HG02885 (cell line): ENCODE results near the gene TTLL10.
"Not testable (repeated sequence)": the region's sequence is repeated elsewhere in the genome, so short reads cannot be mapped to it uniquely, and the experiment has no call there.

ENCODE experiments used
- ATAC-seq: cut with Tn5 transposase; IDR thresholded peaks from one replicate; pipeline ENCODE4 v1.9.1; 2021; ENCODE audit warnings: mild to moderate bottlenecking; ENCODE audit not compliant: unreplicated experiment, poor library complexity

The TTLL10 gene

DNA sequence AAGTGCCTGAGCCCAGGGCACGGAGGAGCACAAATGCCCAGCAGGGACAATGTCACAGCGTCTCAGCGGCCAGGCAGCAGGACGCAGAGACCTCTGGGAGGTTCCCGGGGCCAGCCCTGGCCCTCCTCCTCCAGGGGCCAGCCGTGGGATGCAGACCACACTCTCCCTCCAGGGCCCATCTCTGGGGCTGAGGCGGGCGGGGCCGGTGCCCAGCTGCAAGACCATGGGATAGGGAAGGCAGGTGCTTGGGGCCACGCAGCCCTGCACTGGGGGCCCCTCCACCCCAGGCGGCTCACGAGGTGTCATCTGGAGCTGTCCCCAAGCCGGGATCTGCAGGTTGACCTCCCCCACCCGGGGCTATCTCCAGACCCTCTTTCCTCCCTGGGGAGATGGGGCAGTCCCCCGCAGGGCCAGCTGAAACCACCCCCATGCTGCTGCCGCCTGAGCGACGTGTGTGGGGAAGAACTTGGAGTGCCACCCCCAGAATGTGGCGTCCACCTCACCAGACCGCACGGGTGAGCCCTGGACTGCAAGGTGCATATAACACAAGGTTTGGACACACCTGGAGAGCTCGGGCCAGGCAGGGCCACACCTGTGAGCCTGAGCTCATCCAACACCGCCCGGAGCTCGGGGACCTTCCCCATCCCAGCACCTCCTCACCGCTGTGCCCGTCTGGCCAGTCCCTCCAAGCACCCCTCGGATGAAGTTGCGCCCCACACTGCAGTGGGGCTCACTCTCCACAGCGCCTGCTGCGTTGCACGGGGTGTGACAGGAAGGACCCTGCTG lies 4.1 kb upstream of the TTLL10 start:
- ATAC-seq, result no peak

DNA sequence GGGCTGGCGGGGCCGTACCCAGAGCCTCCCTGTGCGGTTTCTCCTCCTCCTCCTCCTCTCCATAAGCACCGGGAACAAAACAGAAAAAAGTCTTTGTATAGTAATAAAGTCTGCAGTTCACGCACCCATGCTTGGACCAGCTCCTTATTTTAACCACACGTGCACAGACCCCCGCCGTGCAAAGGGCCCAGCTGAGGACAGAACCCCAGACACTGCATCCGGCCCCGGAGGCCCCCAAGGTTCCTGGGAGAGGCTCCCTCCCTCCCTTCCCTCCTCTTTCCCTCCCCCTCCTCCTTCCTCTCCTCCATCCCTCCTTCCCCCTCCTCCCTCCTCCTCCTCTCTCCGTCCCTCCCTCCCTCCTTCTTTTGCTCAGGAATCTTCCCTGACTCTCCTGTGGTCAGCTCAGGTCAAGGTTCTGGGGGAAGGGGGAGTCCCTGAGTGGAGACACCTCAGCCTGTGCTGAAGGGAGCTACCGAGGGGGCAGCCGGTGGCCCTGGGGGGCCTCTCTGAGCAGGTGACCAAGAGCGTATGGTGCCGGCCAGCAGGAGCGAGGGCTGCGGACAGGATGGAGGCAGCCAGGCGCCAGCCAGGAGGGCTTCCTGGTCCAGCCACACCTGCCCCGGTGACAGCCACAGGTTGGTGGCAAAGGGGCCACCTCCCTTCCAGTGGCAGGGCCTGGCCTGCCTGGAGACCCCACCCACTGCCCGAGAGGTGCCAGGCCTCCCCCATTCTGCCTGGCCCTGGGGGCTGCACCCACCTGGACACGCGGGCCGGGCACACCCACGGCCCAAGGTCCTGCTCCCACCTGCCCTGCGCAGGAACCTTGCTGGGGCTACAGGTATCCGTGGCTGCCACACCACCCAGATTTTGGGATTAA lies 3.2 kb upstream of the TTLL10 start:
- ATAC-seq, result no peak

DNA sequence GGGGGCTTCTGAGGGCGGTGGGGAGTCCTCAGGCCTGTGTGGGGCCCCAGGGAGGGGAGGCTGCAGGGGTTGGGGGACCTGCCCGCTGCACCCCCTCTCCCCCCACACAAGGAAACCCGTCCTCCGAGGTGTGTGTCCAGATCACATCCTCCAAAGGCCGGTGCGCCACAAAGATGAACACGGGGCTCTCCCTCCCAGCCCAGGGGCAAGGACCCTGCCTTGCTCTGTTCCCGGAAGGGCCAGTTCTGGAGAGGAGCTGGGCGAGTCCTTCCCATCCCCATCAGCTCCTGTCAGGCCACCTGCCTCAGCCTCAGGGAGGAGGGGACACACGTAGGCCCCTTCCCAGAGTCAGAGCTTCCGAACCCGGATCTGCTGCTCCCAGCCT lies 2.5 kb upstream of the TTLL10 start:
- ATAC-seq, result no peak

DNA sequence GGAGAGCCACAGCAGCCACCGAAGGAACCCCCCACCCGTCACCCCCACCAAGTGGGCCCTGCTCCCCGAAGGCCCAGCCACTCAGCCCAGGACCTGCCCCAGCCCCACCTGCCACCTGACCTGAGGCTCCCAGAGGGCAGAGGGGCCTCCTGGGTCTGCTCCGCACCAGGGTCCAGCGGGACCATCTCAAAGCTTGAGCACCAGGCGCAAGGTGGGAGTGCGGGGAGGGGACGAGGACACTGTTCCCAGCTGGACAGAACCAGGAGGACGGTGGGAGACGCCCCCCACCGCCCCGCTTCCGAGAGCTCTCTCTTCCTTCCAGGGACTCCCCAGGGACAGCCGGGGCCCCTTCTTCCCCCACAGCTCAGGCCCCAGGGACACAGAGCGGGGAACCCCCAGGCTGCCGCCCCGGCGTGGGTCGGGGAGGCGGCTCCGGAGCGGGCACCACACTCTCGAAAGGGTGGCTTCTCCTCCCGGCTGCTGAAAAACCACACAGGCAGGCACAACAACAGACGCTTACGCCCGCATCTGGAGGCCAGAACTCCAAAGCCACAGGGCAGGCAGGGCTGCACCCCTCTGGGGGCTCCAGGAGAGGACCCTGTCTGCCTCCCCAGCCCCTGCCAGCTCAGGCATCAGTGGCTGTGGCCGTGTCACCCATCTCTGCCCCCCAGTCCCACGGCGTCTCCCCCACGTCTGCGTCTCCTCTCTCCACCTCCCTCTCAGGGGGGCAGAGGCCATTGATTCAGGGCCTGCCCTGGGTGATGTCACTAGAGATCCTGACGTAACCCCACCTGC lies 1.9 kb upstream of the TTLL10 start:
- ATAC-seq, result no peak

DNA sequence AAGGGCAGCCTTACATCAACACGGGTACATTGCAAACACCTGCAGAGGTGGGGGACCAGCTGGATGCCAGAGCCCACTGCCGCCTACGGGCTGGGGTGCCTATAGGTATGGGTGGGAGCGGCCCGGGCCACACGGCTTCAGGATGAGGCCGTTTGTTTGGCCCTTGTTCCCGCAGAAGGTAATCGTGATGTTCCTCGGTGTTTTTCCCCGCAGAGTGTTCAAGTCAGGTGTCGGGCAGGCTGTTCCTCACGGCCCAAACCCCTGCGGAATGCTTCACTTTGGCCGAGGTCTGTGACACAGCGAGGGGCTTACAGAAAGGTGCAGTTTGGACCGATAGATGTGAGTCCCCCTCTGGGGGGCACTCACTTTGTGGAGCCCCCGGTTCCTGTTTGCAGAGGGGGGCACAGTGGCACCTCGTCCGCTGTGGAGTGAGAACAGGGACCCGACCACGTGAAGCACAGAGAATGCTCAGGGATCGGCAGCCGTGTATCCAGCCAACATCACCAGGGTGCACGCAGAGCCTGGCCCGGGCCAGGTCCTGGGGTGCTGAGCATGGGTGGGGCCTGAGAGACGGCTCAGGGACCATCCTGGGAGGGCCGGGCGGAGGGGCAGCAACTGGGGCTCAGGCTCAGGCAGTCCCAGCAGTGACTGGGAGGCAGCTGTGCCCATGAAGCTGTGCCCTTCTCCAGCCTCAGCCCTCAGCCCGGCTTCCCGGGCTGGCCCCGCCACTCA lies 453 bp upstream of the TTLL10 start:
- no peak for ATAC-seq

DNA sequence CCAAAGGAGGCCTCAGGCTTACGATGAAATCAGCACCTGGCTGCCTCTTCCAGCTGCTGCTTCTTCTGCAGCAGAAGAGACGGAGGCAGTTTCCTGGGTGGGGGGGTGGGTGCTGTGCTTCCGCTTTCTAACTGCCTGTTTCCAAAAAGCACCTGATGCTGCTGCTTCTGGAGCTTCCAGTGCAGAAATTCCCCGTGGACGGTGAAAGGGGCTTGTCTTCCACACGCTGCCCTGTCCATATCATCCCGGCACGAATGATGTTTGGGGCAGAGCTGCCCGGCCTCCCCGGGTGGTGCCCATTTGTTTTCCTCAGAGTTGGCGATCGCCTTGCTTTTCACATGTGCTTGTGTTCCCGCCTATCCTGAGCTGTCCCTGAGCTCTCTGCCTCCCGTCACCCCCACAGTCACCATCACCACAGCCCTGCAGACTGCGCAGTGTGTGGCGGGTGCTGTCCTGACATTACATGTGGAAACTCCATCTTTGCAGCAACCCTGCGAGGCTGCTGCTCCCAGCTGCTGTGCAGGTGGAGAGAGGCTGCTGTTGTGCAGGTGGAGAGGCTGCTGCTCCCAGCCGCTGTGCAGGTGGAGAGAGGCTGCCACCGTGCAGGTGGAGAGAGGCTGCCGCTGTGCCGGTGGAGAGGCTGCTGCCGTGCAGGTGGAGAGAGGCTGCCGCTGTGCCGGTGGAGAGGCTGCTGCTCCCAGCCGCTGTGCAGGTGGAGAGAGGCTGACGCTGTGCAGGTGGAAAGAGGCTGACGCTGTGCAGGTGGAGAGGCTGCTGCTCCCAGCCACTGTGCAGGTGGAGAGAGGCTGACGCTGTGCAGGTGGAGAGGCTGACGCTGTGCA lies 1.8 kb downstream of the TTLL10 start:
- ATAC-seq, result no peak

DNA sequence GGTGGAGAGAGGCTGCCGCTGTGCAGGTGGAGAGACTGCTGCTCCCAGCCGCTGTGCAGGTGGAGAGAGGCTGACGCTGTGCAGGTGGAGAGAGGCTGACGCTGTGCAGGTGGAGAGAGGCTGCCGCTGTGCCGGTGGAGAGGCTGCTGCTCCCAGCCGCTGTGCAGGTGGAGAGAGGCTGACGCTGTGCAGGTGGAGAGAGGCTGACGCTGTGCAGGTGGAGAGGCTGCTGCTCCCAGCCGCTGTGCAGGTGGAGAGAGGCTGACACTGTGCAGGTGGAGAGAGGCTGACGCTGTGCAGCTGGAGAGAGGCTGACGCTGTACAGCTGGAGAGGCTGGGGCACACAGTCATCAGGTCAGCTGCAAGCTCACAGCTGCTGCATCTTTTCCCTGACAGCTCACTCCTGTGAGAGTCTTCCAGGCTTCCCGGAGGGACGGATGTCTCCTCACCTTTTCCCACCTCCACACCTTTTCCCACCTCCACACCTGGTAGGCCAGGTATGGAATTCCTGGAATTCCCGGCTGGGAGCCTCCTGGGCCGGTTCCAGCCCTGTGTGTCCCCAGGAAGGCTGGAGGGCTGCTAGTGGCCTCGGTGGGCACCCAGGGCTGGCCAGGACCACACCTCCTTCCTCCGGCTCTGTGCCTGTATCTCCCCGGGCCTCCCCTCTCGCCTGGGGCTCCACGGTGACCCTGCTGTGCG lies 2.5 kb downstream of the TTLL10 start:
- ATAC-seq, result not testable (repeated sequence)

DNA sequence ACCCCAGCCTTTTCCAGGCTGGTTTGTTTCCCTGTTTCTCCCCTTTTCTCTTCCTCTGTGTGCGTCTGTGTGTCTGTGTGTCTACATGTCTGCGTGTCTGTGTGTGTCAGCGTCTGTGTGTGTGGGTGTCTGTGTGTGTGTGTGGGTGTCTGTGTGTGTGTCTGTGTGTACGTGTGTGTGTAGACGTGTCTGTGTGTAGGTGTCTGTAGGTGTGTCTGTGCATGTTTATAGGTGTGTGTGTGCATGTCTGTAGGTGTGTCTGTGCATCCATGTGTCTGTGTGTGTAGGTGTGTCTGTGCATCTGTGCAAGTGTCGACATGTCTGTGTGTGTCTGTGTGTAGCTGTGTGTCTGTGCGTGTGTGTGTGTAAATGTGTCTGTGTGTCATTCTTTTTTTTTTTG lies 3.3 kb downstream of the TTLL10 start:
- no peak for ATAC-seq

DNA sequence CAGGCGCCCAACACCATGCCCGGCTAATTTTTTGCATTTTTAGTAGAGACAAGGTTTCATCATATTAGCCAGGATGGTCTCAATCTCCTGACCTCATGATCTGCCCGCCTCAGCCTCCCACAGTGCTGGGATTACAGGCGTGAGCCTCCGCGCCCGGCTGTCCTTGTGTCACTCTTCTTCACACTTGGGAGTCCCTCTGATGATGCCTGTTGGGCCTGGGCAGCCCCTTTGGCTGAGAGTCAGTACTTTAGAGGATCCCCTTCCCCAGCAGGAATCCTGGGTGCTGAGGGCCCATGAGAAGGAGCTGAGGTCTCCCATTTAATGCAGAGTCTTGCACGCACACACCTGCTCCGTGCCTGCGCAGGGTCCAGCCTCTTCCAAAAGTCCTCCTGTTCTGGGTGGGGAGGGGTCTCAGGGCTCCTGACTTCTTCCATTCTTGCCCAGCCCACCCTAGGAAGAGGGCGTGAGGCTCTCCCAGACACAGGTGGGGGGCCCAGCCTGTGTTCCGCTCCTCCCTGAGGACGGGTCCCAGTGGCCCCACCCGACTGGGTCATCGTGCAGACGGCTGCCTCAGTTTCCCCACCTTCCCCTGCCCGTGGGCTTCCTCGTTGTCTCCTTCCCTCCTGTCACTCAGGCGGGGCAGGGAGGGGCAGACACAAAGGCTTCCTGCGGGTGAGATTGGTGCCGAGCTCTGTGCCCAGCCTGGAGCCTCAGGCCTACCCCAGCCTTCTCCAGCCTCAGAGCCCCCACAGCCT lies 3.9 kb downstream of the TTLL10 start:
- no peak for ATAC-seq

DNA sequence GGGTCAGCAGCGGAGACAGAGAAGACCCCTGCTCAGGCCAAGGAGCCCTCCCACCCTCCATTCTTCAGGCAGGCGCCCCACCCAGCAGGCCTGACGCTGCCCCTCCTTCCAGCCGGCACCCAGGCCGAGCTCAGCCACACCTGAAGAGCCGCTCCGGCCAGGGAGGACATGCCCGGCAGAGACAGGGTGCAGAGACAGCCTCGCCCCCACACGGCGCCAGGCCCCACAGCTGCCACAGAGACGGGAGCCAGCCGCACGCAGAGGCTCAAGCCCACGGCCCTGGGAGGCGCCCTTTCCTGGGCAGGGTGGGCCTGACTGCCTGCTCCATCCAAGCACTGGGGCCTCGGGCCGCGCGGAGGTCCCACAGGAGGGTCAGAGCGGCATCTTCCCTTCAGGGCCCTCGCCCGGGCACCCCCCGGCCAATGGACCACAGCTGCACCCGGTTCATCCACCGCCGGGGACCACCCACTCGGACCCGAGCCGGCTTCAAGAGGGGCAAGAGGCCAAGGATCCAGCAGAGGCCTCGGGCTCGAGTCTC lies 5.2 kb downstream of the TTLL10 start:
- ATAC-seq, result no peak

DNA sequence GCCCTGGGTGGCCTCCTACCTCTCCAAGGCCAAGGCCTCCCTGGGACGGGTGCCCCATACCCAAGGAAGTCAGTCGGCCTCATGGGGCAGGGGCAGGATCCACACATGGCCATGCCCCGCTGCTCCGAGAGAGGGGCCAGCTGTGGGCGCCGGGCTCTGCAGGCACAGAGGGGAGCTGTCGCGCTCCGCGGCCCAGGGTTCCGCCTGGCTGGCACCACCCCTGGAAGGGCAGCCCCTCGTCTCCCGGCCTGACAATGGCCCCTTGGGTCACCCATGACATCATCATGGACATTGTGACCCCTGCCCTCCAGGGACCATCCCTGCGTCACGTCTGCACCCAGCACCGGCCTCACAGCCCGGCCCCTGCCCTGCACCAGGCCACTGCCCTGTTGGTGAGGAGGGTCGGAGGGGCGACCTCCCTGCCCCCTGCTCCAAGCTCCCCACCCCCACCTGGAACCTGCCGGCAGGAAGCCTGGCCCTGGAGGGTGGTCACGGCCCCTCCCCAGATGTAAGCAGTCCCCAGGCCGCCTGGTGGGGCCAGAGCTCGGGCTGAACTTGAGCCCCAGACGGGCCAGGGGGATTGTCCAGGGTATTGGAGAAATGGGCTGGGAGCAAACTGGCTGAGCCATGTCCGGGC lies 5.8 kb downstream of the TTLL10 start:
- no peak for ATAC-seq

DNA sequence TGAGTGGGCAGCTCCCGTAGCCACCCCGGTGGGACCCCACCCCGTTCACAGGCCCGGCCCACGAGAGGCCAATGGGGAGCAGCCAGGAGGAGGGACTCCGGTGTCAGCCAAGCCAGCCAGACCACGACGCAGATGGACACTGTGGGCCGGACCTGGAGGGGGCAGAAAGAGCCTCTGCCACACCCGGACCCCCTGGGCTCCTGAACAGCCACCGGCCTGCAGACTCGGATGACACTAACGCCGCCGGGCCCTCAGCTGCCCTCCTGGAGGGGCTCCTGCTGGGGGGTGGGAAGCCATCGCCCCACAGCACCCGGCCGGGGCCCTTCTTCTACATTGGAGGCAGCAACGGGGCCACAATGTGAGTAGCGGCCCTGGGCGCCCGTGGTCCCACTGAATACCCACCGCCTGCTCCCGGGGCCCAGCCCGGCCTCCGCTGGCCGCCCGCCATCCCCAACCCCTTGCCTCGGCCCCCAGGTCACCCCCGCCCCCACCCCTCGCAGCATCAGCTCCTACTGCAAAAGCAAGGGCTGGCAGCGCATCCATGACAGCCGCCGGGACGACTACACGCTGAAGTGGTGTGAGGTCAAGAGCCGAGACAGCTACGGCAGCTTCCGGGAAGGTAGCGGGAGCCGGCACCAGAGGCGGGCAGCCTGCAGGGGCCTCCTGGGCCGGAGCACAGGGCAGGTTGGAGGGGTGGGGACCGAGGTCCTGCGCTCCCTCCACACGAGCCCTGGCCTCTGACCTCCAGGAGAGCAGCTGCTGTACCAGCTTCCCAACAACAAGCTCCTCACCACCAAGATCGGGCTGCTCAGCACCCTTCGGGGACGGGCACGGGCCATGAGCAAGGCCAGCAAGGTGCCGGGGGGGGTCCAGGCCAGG lies 6.5 kb downstream of the TTLL10 start:
- ATAC-seq, result no peak

DNA sequence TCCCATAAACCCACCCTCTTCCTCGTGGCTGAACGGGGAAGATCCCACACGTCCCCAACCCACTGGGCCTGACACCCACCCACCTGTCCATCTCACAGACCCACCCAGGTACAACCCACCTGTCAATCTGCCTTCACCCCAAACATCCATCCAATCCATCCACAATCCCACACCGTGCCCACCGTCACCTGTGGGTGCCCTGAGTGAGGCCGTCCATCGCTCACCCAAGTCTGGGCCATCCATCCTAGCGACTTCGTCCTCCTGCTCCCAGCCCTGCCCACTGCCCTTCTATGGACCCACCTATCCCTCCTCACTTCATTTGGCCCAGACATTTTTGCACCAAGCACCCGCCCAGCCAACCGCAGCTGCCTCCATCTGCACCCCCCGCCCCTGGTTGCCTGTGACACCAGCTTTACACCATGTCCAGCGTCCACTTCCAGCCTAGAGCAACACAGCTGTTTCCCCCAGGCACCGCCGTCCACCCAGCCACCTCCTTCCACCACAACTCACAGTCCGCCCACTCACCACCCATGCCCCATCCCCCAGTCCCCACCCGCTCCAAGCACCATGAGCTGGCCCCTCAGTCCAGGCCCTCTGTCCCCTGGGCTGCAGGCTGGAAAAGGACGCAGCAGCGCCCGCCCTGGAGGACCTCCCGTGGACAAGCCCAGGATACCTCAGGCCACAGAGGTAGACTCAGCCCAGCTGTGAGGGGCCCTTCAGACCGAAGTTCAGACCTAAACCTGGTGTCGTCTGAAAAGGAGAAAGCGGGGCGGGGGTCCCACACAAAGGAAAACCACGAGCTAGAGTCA lies 7.7 kb downstream of the TTLL10 start:
- no peak for ATAC-seq

DNA sequence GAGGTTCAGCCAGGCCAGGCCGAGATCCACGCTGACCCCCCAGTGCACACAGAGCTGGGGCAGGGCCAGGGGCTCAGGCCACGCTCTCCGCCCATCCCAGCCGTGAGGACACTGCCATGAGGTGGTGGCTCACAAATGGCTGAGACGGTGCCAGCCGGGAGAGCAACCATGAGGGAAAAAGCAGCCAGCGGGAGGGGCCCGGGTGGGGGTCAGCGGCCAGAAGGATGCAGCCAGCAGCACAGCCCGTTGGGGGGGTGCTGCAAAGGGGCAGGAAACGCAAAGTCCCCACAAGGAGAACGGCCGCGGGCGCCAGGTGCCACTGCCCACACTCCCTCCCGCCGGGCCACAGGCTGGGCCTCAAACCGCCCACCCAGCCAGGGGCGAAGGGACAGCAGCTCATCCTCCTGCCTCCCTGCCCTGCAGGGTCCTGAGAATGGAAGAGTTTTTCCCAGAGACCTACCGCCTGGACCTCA lies 8.3 kb downstream of the TTLL10 start:
- ATAC-seq, result no peak

DNA sequence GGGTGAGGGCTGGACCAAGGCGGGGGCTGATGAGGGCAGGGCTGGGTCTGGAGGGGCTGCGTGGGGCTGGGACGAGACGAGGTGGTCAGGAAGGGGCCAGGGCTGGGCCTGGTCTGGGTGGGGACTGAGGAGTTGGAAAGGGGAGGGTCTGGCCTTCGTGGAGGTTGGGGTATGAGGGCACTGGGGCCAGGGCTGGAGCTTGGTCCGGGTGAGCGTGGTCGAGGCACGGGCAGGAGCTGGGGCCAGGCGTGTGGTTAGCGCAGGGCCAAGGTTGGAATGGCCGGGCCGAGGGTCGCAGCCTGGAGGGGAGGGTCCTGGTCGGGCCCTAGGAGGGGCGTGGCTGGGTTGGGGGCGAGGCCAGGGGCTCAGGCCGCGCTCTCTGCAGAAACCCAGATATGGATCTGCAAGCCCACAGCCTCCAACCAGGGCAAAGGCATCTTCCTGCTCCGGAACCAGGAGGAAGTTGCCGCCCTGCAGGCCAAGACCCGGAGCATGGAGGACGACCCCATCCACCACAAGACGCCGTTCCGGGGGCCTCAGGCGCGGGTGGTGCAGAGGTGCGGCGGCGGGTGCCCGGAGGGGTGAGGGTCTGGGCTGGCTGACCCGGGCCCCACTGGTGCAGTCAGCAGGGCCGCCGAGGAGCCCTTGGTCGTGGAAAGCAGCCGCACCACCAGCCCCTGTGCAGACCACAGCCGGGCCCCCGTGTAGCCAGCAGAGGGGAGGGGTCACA lies 9.0 kb downstream of the TTLL10 start:
- no peak for ATAC-seq
